ENCODE data around the gene RASA1. TPM values are rescaled to one million over a fixed set of nuclear protein-coding genes. Genes with fewer than 3 reads are reported as not detected.

RASA1 gene
- total RNA-seq, 4 donors from 2014 or later = 22.3 to 33.3 (median 28.2) TPM

GRCh38 chr5:87298692-87299362 lies 31.1 kb downstream of the RASA1 start:
- no peaks in the 10 kb centered on the region for H3K9me3 ChIP-seq
- no peaks in the 10 kb centered on the region for H3K36me3 ChIP-seq
- no peaks in the 10 kb centered on the region for H3K27me3 ChIP-seq
- H3K4me1 ChIP-seq = peaks cover 0 to 35% (median 12%) of the 10 kb centered on the region in 4 donors
- TF ChIP-seq CTCF (IDR thresholded peaks at IDR 0.05) (no peak), POLR2AphosphoS5 (IDR thresholded peaks at IDR 0.05) (no peak), POLR2A (IDR thresholded peaks at IDR 0.05) (no peak)
- in situ Hi-C loops (cut with MboI; ENCODE audit: low pct_ligation_motif_present in 1 of 4, low pct_unique_long_range_greater_than_20kb in 1 of 4, low sequenced_read_pairs in 3 of 4) = no loop called here
- intact Hi-C loops (cut with DNase I; ENCODE audit: low total_unique reads) = no loop called here
- no peak for DNase-seq
- H3K4me3 ChIP-seq = no peak overlapping the region
- WGBS, 2 donors (ENCODE audit: low coverage in 1 of 2) = 85 to 87% methylated on average over 4 to 5 of the region's 5 CpGs
- H3K27ac ChIP-seq = peak overlapping the region in 1 of 4 donors; percentile 3

- TF ChIP-seq POLR2A (IDR thresholded peaks at IDR 0.05) (no peak), CTCF (IDR thresholded peaks at IDR 0.05) (no peak), POLR2AphosphoS5 (IDR thresholded peaks at IDR 0.05) (no peak), EP300 (IDR thresholded peaks at IDR 0.05; ENCODE audit: low read depth) (no peak)
- Histone ChIP-seq H3K36me3 (peaks cover 0 to 4% (median under 1%) of the 10 kb centered on the region in 4 donors), H3K4me3 (no peak overlapping the region), H3K9me3 (no peaks in the 10 kb centered on the region), H3K27ac (no peak overlapping the region), H3K4me1 (peaks cover 0 to 35% (median 12%) of the 10 kb centered on the region in 4 donors), H3K27me3 (no peaks in the 10 kb centered on the region)
- in situ Hi-C loops (cut with MboI; ENCODE audit: low pct_ligation_motif_present in 1 of 4, low pct_unique_long_range_greater_than_20kb in 1 of 4, low sequenced_read_pairs in 3 of 4) (no loop called here), intact Hi-C loops (cut with DNase I; ENCODE audit: low total_unique reads) (no loop called here)
- DNase-seq = no peak
- 95 to 100% methylated on average over 2 to 6 of the region's 6 CpGs for WGBS, 2 donors (ENCODE audit: low coverage in 1 of 2)
These were observed 32.5 kb downstream of the RASA1 start for GRCh38 chr5:87300176-87300575.

DNA sequence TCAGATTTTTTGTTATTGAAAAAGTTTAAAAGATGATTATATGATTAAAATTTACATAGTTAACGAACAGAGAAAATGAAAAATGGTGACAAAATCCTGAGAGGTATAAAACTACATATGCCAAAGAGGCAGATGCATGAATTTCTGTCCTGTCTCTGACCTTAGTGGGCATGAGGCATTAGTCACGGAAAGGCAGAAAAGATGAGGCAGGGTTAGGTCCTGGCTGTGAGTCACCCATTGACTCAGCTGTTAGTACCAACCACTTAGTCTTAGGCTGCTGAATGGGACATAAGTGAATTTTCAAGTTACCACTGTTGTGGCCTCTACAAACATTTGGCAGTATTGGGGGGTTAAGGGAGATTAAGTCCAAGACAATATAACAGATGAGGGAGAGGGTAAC lies 33.1 kb downstream of the RASA1 start:
- peaks cover 0 to 7% (median 3%) of the 10 kb centered on the region in 4 donors for H3K36me3 ChIP-seq
- intact Hi-C loops (cut with DNase I; ENCODE audit: low total_unique reads) = no loop called here
- H3K9me3 ChIP-seq = no peaks in the 10 kb centered on the region
- H3K4me3 ChIP-seq = no peak overlapping the region
- H3K4me1 ChIP-seq = peaks cover 0 to 35% (median 12%) of the 10 kb centered on the region in 4 donors
- in situ Hi-C loops (cut with MboI; ENCODE audit: low pct_ligation_motif_present in 1 of 4, low pct_unique_long_range_greater_than_20kb in 1 of 4, low sequenced_read_pairs in 3 of 4) = no loop called here
- no peak for TF ChIP-seq POLR2A (IDR thresholded peaks at IDR 0.05)
- TF ChIP-seq EP300 (IDR thresholded peaks at IDR 0.05; ENCODE audit: low read depth) = no peak
- no peak for TF ChIP-seq CTCF (IDR thresholded peaks at IDR 0.05)
- 71 to 75% methylated on average over 2 of the region's 2 CpGs for WGBS, 2 donors (ENCODE audit: low coverage in 1 of 2)
- H3K27ac ChIP-seq = no peak overlapping the region
- no peak for DNase-seq
- no peaks in the 10 kb centered on the region for H3K27me3 ChIP-seq

GRCh38 chr5:87302061-87302460 lies 34.4 kb downstream of the RASA1 start:
- Histone ChIP-seq H3K27me3 (no peaks in the 10 kb centered on the region), H3K27ac (no peak overlapping the region), H3K9me3 (no peaks in the 10 kb centered on the region), H3K4me1 (peaks cover 0 to 21% (median 5%) of the 10 kb centered on the region in 4 donors), H3K4me3 (no peak overlapping the region), H3K36me3 (peaks cover 0 to 9% (median 3%) of the 10 kb centered on the region in 4 donors)
- DNase-seq = no peak
- in situ Hi-C loops (cut with MboI; ENCODE audit: low pct_ligation_motif_present in 1 of 4, low pct_unique_long_range_greater_than_20kb in 1 of 4, low sequenced_read_pairs in 3 of 4) = no loop called here
- intact Hi-C loops (cut with DNase I; ENCODE audit: low total_unique reads) = no loop called here
- TF ChIP-seq POLR2A (IDR thresholded peaks at IDR 0.05) = no peak
- no peak for TF ChIP-seq POLR2AphosphoS5 (IDR thresholded peaks at IDR 0.05)
- TF ChIP-seq EP300 (IDR thresholded peaks at IDR 0.05; ENCODE audit: low read depth) = no peak
- TF ChIP-seq CTCF (IDR thresholded peaks at IDR 0.05) = no peak
